Naive thymus-derived CD4-positive, alpha-beta T cell (primary cell): ENCODE measurements around the gene TMEM117. TPM values are rescaled to one million over a fixed set of nuclear protein-coding genes. Genes with fewer than 3 reads are reported as not detected.
A peak's percentile ranks its signal among the peaks of the same experiment; 100 is the strongest.

Experiments used
- ATAC-seq: fragments of 150-1000 bp; cut with Tn5 transposase; 2 replicates; pipeline ENCODE4 v1.10.0; 2021; ENCODE audit warnings: mild to moderate bottlenecking, moderate library complexity
- CTCF ChIA-PET: fragments of 350-600 bp; sonication (Branson Sonifier 250); formaldehyde crosslinking; loops from one replicate; lab custom pipeline; 2021; ENCODE audit warnings: antibody characterized with exemption; lab: Charles Lee
- POLR2A ChIA-PET: fragments of 350-600 bp; sonication (Branson Sonifier 250); formaldehyde crosslinking; loops from one replicate; lab custom pipeline; 2021; ENCODE audit warnings: antibody characterized with exemption, inconsistent platforms; lab: Charles Lee
- DNase-seq, 9 donors: peaks; one replicate each; pipeline versions ENCODE4 v3.0.0 to v3.0.0-alpha.2; 2020 to 2022; ENCODE audit warnings: mixed read lengths in 1 of 9
- H3K27ac ChIP-seq: one replicate; pipeline ENCODE4 v1.7.0; 2013; ENCODE audit warnings: mild to moderate bottlenecking, low read depth, low read length, moderate library complexity
- H3K27me3 ChIP-seq, 2 donors: one replicate each; pipeline ENCODE4 v1.7.0; 2013; ENCODE audit warnings: low read length in 2 of 2, mild to moderate bottlenecking in 2 of 2, moderate library complexity in 2 of 2; ENCODE audit not compliant: control insufficient read depth in 2 of 2, insufficient read depth in 2 of 2
- H3K36me3 ChIP-seq, 3 experiments: 1 replicate in 2 of 3; 2 replicates in 1 of 3; pipeline ENCODE4 v1.7.0; 2013; ENCODE audit warnings: low read length in 3 of 3, mild to moderate bottlenecking in 3 of 3, moderate library complexity in 1 of 3; ENCODE audit not compliant: insufficient read depth in 3 of 3, control insufficient read depth in 2 of 3
- H3K4me1 ChIP-seq, 2 donors: one replicate each; pipeline ENCODE4 v1.7.0; 2013; ENCODE audit warnings: low read length in 2 of 2, mild to moderate bottlenecking in 2 of 2, moderate library complexity in 1 of 2; ENCODE audit not compliant: control insufficient read depth in 2 of 2, insufficient read depth in 2 of 2
- H3K4me3 ChIP-seq: 2 replicates; pipeline ENCODE4 v1.7.0; 2013; ENCODE audit warnings: mild to moderate bottlenecking, low read length
- H3K9me3 ChIP-seq, 3 experiments: 1 replicate in 2 of 3; 2 replicates in 1 of 3; pipeline ENCODE4 v1.7.0; 2013; ENCODE audit warnings: low read length in 3 of 3; ENCODE audit not compliant: control insufficient read depth in 2 of 3
- H3K27ac Mint-ChIP-seq, 9 donors: one replicate each; pipeline ENCODE4 v1.8.0; 2020 to 2022; ENCODE audit warnings: mixed read lengths in 9 of 9, mild to moderate bottlenecking in 8 of 9, moderate library complexity in 5 of 9, inconsistent platforms in 2 of 9
- H3K27me3 Mint-ChIP-seq, 5 donors: one replicate each; pipeline ENCODE4 v1.8.0; 2021 to 2022; ENCODE audit warnings: mixed read lengths in 5 of 5, mild to moderate bottlenecking in 1 of 5
- H3K36me3 Mint-ChIP-seq, 5 donors: one replicate each; pipeline ENCODE4 v1.8.0; 2020 to 2022; ENCODE audit warnings: mixed read lengths in 5 of 5, mild to moderate bottlenecking in 3 of 5, inconsistent platforms in 1 of 5
- H3K4me1 Mint-ChIP-seq, 7 donors: one replicate each; pipeline ENCODE4 v1.8.0; 2020 to 2022; ENCODE audit warnings: mixed read lengths in 7 of 7, mild to moderate bottlenecking in 3 of 7, inconsistent platforms in 1 of 7
- H3K4me3 Mint-ChIP-seq, 10 donors: one replicate each; pipeline ENCODE4 v1.8.0; 2020 to 2022; ENCODE audit warnings: mild to moderate bottlenecking in 10 of 10, mixed read lengths in 10 of 10, moderate library complexity in 6 of 10, inconsistent platforms in 2 of 10
- H3K9me3 Mint-ChIP-seq, 11 donors: one replicate each; pipeline ENCODE4 v1.8.0; 2020 to 2022; ENCODE audit warnings: mixed read lengths in 11 of 11, mild to moderate bottlenecking in 4 of 11, inconsistent platforms in 1 of 11, moderate library complexity in 1 of 11
- intact Hi-C, 2 donors: fragments of 100-400 bp; cut with micrococcal nuclease; formaldehyde crosslinking; loops; one replicate each; pipeline ENCODE4 v1.15.1; 2023
- polyA plus RNA-seq, 2 donors: library from polyadenylated mRNA; unstranded; fragments of 300-500 nt; fragmentation: Illumina TruSeq; gene quantifications; one replicate each; pipeline ENCODE4 v1.2.3, GENCODE V29; 2021
- total RNA-seq, 6 experiments: library from RNA in 5 of 6; stranded (reverse) in 5 of 6; gene quantifications; 1 replicate in 5 of 6; 2 replicates in 1 of 6; pipeline ENCODE4 v1.2.3 and lab custom pipeline; 2021 to 2026

Gene TMEM117
- total and polyA plus RNA-seq, 7 experiments from 2014 or later = 0.31 to 6.6 (median 4.2) TPM

DNA sequence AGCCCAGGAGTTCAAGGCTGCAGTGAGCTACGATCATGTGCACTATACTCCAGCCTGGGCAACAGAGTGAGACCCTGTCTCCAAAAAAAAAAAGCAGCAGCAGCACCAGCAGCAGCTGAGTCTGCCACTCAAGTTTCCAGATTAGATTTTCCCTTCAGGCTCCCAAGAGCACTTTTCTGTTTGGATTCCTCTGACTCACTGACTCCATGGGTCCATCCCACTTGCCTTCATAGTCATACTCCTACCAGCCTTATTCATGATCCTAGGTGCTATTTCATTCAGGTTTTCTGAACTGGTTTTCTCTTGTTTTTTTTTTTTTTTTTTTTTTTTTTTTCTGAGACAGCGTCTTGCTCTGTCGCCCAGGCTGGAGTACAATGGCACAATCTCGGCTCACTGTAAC, 23.0 kb upstream of the TMEM117 start:
- peak overlapping the region in 1 of 9 donors; percentile 84 for H3K27ac Mint-ChIP-seq
- H3K4me3 Mint-ChIP-seq = no peak overlapping the region
- Histone ChIP-seq H3K27me3 (no peaks in the 10 kb centered on the region), H3K4me3 (no peak overlapping the region), H3K4me1 (peaks cover 0 to 4% of the 10 kb centered on the region in 2 donors), H3K27ac (no peak overlapping the region), H3K36me3 (no peaks in the 10 kb centered on the region), H3K9me3 (no peaks in the 10 kb centered on the region)
- no peak for ATAC-seq
- no peak for DNase-seq
- POLR2A ChIA-PET = interaction anchor here (1.1 kb wide), 1 partner anchor 21 kb away, joined by 6 read pairs; no protein-coding TSS in a partner anchor
- intact Hi-C loops = no loop called here
- H3K9me3 Mint-ChIP-seq = no peaks in the 10 kb centered on the region
- peaks cover 0 to 58% (median 30%) of the 10 kb centered on the region in 7 donors for H3K4me1 Mint-ChIP-seq
- CTCF ChIA-PET = no interaction called here
- H3K36me3 Mint-ChIP-seq = peaks cover 0 to 3% (median 0%) of the 10 kb centered on the region in 5 donors
- peaks cover 0 to 19% (median 0%) of the 10 kb centered on the region in 5 donors for H3K27me3 Mint-ChIP-seq

DNA sequence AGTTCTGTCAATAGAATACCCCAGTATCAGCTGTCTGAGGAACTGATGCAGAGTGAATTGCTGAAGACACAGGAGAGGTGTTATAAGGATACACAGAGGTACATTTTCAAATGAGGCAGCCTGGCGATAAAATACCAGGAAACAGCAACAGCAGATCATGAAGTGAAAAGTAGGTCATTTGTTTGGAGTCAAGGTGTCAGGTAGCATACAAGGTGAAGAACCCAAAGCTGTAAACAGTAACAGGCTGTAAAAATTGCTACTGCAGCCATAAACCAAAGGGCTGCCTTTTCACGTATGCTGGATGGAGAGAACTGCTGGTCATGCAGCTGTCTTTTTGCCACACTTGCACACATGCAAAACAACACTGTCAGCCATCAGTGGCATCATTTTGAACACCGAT, 20.5 kb upstream of the TMEM117 start:
- Mint-ChIP-seq H3K36me3 (no peaks in the 10 kb centered on the region), H3K27ac (no peak overlapping the region), H3K4me1 (peaks cover 0 to 40% (median 20%) of the 10 kb centered on the region in 7 donors), H3K4me3 (peak overlapping the region in 1 of 10 donors; percentile 6), H3K27me3 (peaks cover 0 to 24% (median 0%) of the 10 kb centered on the region in 5 donors), H3K9me3 (no peaks in the 10 kb centered on the region)
- no peak overlapping the region for H3K27ac ChIP-seq
- no peaks in the 10 kb centered on the region for H3K27me3 ChIP-seq
- CTCF ChIA-PET = no interaction called here
- POLR2A ChIA-PET = interaction anchor here (1.0 to 2.1 kb wide), 2 partner anchors 17 to 20 kb away, joined by 3 to 9 read pairs; partner anchors contain the start of gene TMEM117
- H3K4me1 ChIP-seq = peaks cover 0 to 4% of the 10 kb centered on the region in 2 donors
- no peak overlapping the region for H3K4me3 ChIP-seq
- no peaks in the 10 kb centered on the region for H3K36me3 ChIP-seq
- ATAC-seq (no peak), DNase-seq (no peak)
- intact Hi-C loops = no loop called here
- H3K9me3 ChIP-seq = no peaks in the 10 kb centered on the region

DNA sequence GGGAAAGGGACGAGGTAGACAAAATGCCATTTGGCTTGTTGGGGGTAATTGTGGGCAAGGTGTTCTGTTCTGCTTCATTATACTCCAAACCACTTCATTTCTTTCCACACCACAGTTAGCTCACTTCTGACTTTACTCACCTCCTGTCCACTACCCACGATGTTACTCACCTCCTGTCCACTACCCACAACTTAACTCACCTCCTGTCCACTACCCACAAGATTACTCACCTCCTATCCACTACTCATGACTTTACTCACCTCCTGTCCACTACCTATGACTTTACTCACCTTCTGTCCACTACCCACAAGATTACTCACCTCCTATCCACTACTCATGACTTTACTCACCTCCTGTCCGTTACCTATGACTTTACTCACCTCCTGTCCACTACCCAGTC, 19.7 kb upstream of the TMEM117 start:
- Mint-ChIP-seq H3K4me1 (peaks cover 0 to 34% (median 14%) of the 10 kb centered on the region in 7 donors), H3K27ac (peak overlapping the region in 1 of 9 donors; percentile 26), H3K36me3 (no peaks in the 10 kb centered on the region), H3K9me3 (no peaks in the 10 kb centered on the region), H3K4me3 (peak overlapping the region in 1 of 10 donors; percentile 49), H3K27me3 (peaks cover 0 to 25% (median 0%) of the 10 kb centered on the region in 5 donors)
- ChIA-PET CTCF (no interaction called here), POLR2A (interaction anchor here (1.0 to 2.2 kb wide), 5 partner anchors 8 to 19 kb away, joined by 3 to 11 read pairs (median 5); partner anchors contain the start of genes TMEM117 and TWF1)
- Histone ChIP-seq H3K36me3 (no peaks in the 10 kb centered on the region), H3K27ac (no peak overlapping the region), H3K4me3 (no peak overlapping the region), H3K27me3 (no peaks in the 10 kb centered on the region), H3K9me3 (no peaks in the 10 kb centered on the region), H3K4me1 (peaks cover 0 to under 1% of the 10 kb centered on the region in 2 donors)
- no peak for ATAC-seq
- no peak for DNase-seq
- intact Hi-C loops = no loop called here

DNA sequence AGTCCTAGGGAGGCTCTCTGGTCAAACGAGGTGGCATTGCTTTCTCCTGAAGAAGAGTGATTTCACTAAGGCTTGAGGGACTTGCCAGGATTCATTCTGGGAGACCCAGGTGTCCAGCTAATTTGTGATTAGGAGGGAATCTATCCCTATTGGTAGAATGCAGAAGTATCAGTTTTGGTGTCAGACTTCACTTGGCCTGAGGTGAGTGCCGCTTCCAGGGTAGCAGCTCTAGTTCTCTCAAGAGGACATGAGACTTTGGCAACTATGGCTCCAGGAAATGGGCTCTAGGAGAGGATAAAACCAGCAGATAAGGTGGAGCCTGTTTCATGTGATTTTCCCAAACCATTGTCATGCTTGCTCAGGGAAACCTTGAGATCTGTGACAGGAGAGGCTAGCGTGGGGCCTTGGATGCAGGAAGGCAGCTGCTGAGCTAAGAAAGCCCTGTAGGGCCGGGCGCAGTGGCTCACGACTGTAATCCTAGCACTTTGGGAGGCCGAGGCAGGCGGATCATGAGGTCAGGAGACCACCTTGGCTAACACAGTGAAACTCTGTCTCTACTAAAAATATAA, 11.6 kb upstream of the TMEM117 start:
- intact Hi-C loops = no loop called here
- no peak for DNase-seq
- H3K27ac Mint-ChIP-seq = no peak overlapping the region

DNA sequence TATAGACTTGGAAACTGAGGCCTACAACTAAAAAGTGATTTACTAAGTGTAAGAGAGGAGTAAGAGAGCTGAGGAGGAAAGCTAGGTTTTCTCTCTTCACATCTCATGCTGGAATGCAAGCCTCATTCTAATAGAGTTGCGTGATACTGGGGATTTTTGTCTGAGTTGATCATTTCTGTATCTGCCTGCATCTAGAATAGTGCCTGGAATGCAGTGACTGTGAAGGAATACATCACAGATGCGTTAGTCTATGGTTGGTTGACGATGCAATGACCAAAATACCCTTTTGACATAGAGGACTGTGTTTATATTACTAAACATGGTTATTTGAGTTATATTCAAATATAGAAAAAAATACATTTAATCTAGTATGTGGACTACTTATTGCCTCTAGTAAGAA, 9.2 kb upstream of the TMEM117 start:
- Mint-ChIP-seq H3K9me3 (no peaks in the 10 kb centered on the region), H3K27me3 (peaks cover 0 to 32% (median 0%) of the 10 kb centered on the region in 5 donors), H3K27ac (no peak overlapping the region), H3K4me1 (peaks cover 0 to 12% (median 7%) of the 10 kb centered on the region in 7 donors), H3K36me3 (no peaks in the 10 kb centered on the region), H3K4me3 (no peak overlapping the region)
- intact Hi-C loops = no loop called here
- no peaks in the 10 kb centered on the region for H3K27me3 ChIP-seq
- H3K27ac ChIP-seq = no peak overlapping the region
- no peaks in the 10 kb centered on the region for H3K36me3 ChIP-seq
- DNase-seq (no peak), ATAC-seq (no peak)
- peaks cover 0 to 2% of the 10 kb centered on the region in 2 donors for H3K4me1 ChIP-seq
- H3K9me3 ChIP-seq = no peaks in the 10 kb centered on the region
- CTCF ChIA-PET = interaction anchor here (0.9 kb wide), 1 partner anchor 12 kb away, joined by 3 read pairs; no protein-coding TSS in a partner anchor
- H3K4me3 ChIP-seq = no peak overlapping the region
- POLR2A ChIA-PET = interaction anchor here (0.6 to 1.0 kb wide), 2 partner anchors 14 to 66 kb away, joined by 3 read pairs; no protein-coding TSS in a partner anchor

More for the DNA sequence above, 11.6 kb upstream of the TMEM117 start:
- H3K27ac ChIP-seq = no peak overlapping the region
- H3K9me3 ChIP-seq = no peaks in the 10 kb centered on the region
- H3K4me1 ChIP-seq = no peaks in the 10 kb centered on the region
- no peak overlapping the region for H3K4me3 ChIP-seq
- no peaks in the 10 kb centered on the region for H3K36me3 Mint-ChIP-seq
- no peaks in the 10 kb centered on the region for H3K27me3 ChIP-seq
- ChIA-PET CTCF (interaction anchor here (0.8 kb wide), 1 partner anchor 58 kb away, joined by 4 read pairs; no protein-coding TSS in a partner anchor), POLR2A (interaction anchor here (1.4 kb wide), 1 partner anchor 14 kb away, joined by 4 read pairs; no protein-coding TSS in a partner anchor)
- H3K4me1 Mint-ChIP-seq = no peaks in the 10 kb centered on the region
- H3K4me3 Mint-ChIP-seq = no peak overlapping the region
- H3K27me3 Mint-ChIP-seq = peaks cover 0 to 21% (median 0%) of the 10 kb centered on the region in 5 donors
- no peak for ATAC-seq
- H3K9me3 Mint-ChIP-seq = no peaks in the 10 kb centered on the region
- H3K36me3 ChIP-seq = no peaks in the 10 kb centered on the region

DNA sequence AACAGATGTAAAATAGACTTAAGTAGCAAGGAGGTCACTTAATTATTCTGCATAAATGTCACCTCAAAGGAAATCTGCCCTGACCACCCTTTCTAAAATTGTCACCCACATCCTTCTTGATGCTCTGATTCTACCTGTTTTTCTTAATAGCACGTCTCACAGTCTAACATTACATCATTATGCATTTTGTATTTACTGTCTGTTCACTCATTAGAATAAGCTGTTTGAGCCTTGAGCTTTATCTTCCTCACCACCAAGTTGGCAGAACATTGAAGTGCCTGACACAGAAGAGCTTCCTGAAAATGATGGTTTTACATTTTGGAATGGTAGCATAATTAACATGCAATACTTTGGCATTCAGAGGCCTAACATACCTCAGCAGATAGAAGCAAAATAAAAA, 8.8 kb upstream of the TMEM117 start:
- Mint-ChIP-seq H3K4me1 (peaks cover 4 to 16% (median 12%) of the 10 kb centered on the region in 7 donors), H3K4me3 (no peak overlapping the region), H3K9me3 (no peaks in the 10 kb centered on the region), H3K27ac (no peak overlapping the region), H3K27me3 (peaks cover 0 to 36% (median 0%) of the 10 kb centered on the region in 5 donors), H3K36me3 (no peaks in the 10 kb centered on the region)
- ATAC-seq (no peak), DNase-seq (no peak)
- H3K4me3 ChIP-seq = no peak overlapping the region
- no peaks in the 10 kb centered on the region for H3K9me3 ChIP-seq
- intact Hi-C loops = no loop called here
- ChIA-PET CTCF (interaction anchor here (0.9 kb wide), 1 partner anchor 12 kb away, joined by 3 read pairs; no protein-coding TSS in a partner anchor), POLR2A (interaction anchor here (1.0 kb wide), 1 partner anchor 66 kb away, joined by 3 read pairs; no protein-coding TSS in a partner anchor)
- no peaks in the 10 kb centered on the region for H3K36me3 ChIP-seq
- no peaks in the 10 kb centered on the region for H3K27me3 ChIP-seq
- no peak overlapping the region for H3K27ac ChIP-seq
- H3K4me1 ChIP-seq = peaks cover 3 to 6% of the 10 kb centered on the region in 2 donors
